Pancreas (tissue), 10 donors: ENCODE measurements around the gene RB1. TPM values are rescaled to one million over a fixed set of nuclear protein-coding genes. Genes with fewer than 3 reads are reported as not detected.
A peak's percentile ranks its signal among the peaks of the same experiment; 100 is the strongest.

Experiments used
- ATAC-seq, 4 donors: fragments of 200-7000 bp; cut with Tn5 transposase; one replicate each; pipeline versions ENCODE4 v1.8.0 to v1.9.1; 2020; ENCODE audit warnings: mild to moderate bottlenecking in 4 of 4, moderate library complexity in 4 of 4
- DNase-seq, 6 donors: peaks; one replicate each; pipeline ENCODE4 v3.0.0-alpha.2; 2020
- FAIRE-seq: peaks from 2 replicates; lab custom pipeline; 2012; peaks lifted over from hg19 to GRCh38; lab: Jason Lieb, UNC
- H3K27ac ChIP-seq, 4 donors: fragments of 200-600 bp; sonication (generic); 1 replicate in 3 of 4; 2 replicates in 1 of 4; pipeline versions ENCODE4 v1.5.0 to v1.8.0; 2020
- H3K27me3 ChIP-seq, 4 donors: fragments of 200-600 bp; one replicate each; pipeline ENCODE4 v1.8.0; 2021
- H3K36me3 ChIP-seq, 3 donors: fragments of 200-600 bp; sonication (generic) in 1 of 3; one replicate each; pipeline versions ENCODE4 v1.5.0 to v1.8.0; 2020 to 2021
- H3K4me1 ChIP-seq, 3 donors: fragments of 200-600 bp; one replicate each; pipeline ENCODE4 v1.8.0; 2021
- H3K4me3 ChIP-seq, 4 donors: fragments of 200-600 bp; sonication (generic) in 2 of 4; one replicate each; pipeline versions ENCODE4 v1.5.0 to v1.8.0; 2020 to 2021
- H3K9me3 ChIP-seq, 4 donors: fragments of 200-600 bp; one replicate each; pipeline ENCODE4 v1.8.0; 2021
- WGBS, 2 donors: extraction: QIAGEN DNeasy Blood & Tissue Kit; methylation state at CpG; one replicate each; pipeline ENCODE4 v1.1.7; 2013; 5-methylcytosine and 5-hydroxymethylcytosine counted together
- intact Hi-C, 3 donors: fragments of 100-400 bp; cut with DNase I; formaldehyde crosslinking; loops; one replicate each; pipeline versions ENCODE4 v1.11.1 to v1.14.2; 2022
- polyA plus RNA-seq, 2 donors: library from polyadenylated mRNA; stranded (reverse); fragments of 200-250 nt; gene quantifications; one replicate each; pipeline ENCODE4 v1.2.3, GENCODE V29; 2013
- total RNA-seq, 6 donors: library from RNA; stranded (reverse); fragmentation: NEBNext Ultra II Directional in 4 of 6; extraction: Animal tissue kit (Norgen Biotek cat#: 25700) in 4 of 6; gene quantifications; one replicate each; pipeline versions ENCODE4 v1.2.1 to v1.2.4, GENCODE V29; 2021 to 2023
- TF ChIP-seq, protein P1 (sequence below), 4 donors: fragments of 200-600 bp; sonication (generic) in 3 of 4; IDR thresholded peaks; one replicate each; pipeline versions ENCODE4 v1.5.0 to v1.8.0; 2021; ENCODE audit warnings: antibody characterized with exemption in 4 of 4
- donor health status: healthy with polysubstance abuse.
- donor health status: DM: no; HTN: no; CAD: no; lungs with moderate emphysema.
- donor health status: DM: no; HTN: no; CAD: no.
- donor health status: control.
- donor health status: control.
- donor health status: Bipolar disorder and iron deficiency.
- donor health status: DM: yes; HTN: yes; CAD: no.
- donor health status: DM: no; HTN: no; CAD: no.
- donor health status: DM: no; HTN: no; CAD: no.
- donor health status: DM: yes; HTN: yes; CAD: no.

The RB1 gene
- total and polyA plus RNA-seq, 8 donors = 5.0 to 23.0 (median 10.9) TPM

DNA sequence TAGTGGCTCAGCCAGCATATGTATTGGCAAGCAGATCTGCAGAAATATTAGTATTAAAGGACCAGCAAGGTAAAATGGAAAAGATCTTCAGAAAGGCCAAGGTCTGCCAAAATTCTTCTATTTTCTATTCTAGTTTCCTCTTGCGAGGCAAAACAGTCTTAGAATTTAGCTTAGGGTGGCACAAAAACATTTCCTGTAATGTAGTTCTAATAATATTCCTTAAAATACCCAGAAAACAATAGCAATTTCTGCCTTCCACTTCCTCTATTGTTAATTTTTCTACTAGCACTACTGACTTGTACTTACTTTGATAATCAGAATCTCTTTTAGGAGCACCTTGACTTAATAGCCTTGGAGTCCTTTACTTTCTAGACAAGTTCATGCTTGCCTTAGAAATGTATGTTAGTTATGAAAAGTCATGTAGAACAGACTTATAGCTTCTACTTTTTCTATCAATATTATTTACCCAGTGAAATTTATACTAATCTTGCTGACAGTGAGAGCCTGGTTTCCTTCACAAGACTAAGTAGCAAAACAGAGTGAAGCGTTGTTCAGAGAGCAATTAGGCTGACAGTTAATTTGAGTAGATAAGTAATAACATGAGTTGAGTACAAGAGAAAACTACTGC is 133.2 kb downstream of the RB1 start:
- peaks cover 0 to 23% (median 6%) of the 10 kb centered on the region in 3 donors for H3K4me1 ChIP-seq
- no peaks in the 10 kb centered on the region for H3K27me3 ChIP-seq
- H3K36me3 ChIP-seq = no peaks in the 10 kb centered on the region
- FAIRE-seq (no peak), DNase-seq (no peak), ATAC-seq (peak in 2 of 4 donors; percentile 45 to 47)
- TF ChIP-seq, protein P1, sequence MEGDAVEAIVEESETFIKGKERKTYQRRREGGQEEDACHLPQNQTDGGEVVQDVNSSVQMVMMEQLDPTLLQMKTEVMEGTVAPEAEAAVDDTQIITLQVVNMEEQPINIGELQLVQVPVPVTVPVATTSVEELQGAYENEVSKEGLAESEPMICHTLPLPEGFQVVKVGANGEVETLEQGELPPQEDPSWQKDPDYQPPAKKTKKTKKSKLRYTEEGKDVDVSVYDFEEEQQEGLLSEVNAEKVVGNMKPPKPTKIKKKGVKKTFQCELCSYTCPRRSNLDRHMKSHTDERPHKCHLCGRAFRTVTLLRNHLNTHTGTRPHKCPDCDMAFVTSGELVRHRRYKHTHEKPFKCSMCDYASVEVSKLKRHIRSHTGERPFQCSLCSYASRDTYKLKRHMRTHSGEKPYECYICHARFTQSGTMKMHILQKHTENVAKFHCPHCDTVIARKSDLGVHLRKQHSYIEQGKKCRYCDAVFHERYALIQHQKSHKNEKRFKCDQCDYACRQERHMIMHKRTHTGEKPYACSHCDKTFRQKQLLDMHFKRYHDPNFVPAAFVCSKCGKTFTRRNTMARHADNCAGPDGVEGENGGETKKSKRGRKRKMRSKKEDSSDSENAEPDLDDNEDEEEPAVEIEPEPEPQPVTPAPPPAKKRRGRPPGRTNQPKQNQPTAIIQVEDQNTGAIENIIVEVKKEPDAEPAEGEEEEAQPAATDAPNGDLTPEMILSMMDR (IDR thresholded peaks at IDR 0.05) = no peak
- no peaks in the 10 kb centered on the region for H3K9me3 ChIP-seq
- peak overlapping the region in 1 of 4 donors; percentile 41 for H3K27ac ChIP-seq
- intact Hi-C loops = no loop called here
- WGBS, 2 donors = 75 to 78% methylated on average over 2 of the region's 2 CpGs
- H3K4me3 ChIP-seq = no peak overlapping the region

DNA sequence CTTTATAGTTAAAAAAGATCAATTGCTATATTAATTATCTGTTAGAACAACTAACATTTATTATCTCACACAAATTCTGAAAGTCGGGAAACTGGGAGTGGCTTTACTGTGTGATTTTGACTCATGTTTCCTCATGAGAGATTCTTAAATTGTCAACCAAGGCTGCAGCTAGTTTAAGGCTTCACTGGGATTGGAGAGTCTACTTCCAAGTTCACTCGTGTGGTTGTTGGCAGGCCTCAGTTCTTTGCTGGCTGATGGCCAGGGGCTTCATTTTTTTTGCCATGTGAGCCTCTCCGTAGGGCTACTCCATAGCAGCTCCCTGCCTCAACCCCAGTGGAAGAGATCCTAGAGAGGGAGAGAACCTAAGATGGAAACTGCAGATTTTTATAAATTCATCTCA is 133.8 kb downstream of the RB1 start:
- TF ChIP-seq, protein P1 (IDR thresholded peaks at IDR 0.05) = no peak
- ATAC-seq = peak in 3 of 4 donors; percentile 63 to 77 (median 70)
- Histone ChIP-seq H3K9me3 (no peaks in the 10 kb centered on the region), H3K36me3 (no peaks in the 10 kb centered on the region), H3K4me1 (peaks cover 0 to 17% (median 6%) of the 10 kb centered on the region in 3 donors), H3K4me3 (no peak overlapping the region), H3K27ac (peak overlapping the region in 1 of 4 donors; percentile 41), H3K27me3 (no peaks in the 10 kb centered on the region)
- FAIRE-seq = no peak
- intact Hi-C loops = no loop called here
- DNase-seq = peak in 3 of 6 donors; percentile 10 to 36 (median 35)
- WGBS, 2 donors = 18 to 20% methylated on average over 3 of the region's 3 CpGs

GRCh38 chr13:48443442-48444208 is 140.1 kb downstream of the RB1 start:
- 84 to 87% methylated on average over 1 of the region's 1 CpG for WGBS, 2 donors
- Histone ChIP-seq H3K27ac (no peak overlapping the region), H3K9me3 (no peaks in the 10 kb centered on the region), H3K36me3 (no peaks in the 10 kb centered on the region), H3K27me3 (no peaks in the 10 kb centered on the region), H3K4me3 (no peak overlapping the region), H3K4me1 (no peaks in the 10 kb centered on the region)
- intact Hi-C loops = no loop called here
- ATAC-seq = no peak
- peak; percentile 98 for FAIRE-seq
- DNase-seq = no peak
- TF ChIP-seq, protein P1 (IDR thresholded peaks at IDR 0.05) = no peak

DNA sequence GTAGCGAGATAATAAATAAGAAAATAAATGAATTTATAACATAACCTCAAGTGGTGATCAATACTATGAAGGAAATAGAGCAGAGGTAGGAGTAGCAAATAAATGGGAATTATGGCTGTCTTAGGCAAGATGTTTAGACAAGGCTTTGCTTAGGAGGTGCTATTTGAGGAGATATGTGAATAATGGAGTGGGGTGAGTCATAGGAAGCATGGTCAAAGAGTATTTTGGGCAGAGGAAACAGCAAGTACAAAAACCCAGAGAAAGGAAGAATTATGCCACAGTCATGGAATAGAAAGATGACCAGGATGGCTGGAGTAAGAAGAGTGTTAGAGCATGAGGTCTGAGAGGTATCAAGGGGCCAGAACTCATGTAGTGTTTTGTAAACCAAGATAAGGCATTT is 142.9 kb downstream of the RB1 start:
- TF ChIP-seq, protein P1 (IDR thresholded peaks at IDR 0.05) = no peak
- no peak for DNase-seq
- WGBS, 2 donors = 94 to 97% methylated on average over 1 of the region's 1 CpG
- H3K36me3 ChIP-seq = no peaks in the 10 kb centered on the region
- H3K9me3 ChIP-seq = no peaks in the 10 kb centered on the region
- intact Hi-C loops = no loop called here
- H3K4me3 ChIP-seq = no peak overlapping the region
- no peak for FAIRE-seq
- peak in 2 of 4 donors; percentile 32 to 56 for ATAC-seq
- H3K4me1 ChIP-seq = no peaks in the 10 kb centered on the region
- H3K27ac ChIP-seq = no peak overlapping the region
- H3K27me3 ChIP-seq = no peaks in the 10 kb centered on the region
